Stomach (tissue), 4 donors: ENCODE results near the gene KLK14.

Source experiments
- POLR2A ChIP-seq, 4 donors: fragments of 450-650 bp; IDR thresholded peaks; one replicate each; pipeline ENCODE4 v1.6.1; 2016; ENCODE audit warnings: antibody characterized with exemption in 4 of 4, control low read depth in 2 of 4, mild to moderate bottlenecking in 1 of 4, moderate library complexity in 1 of 4
- POLR2AphosphoS5 ChIP-seq, 3 donors: sonication (generic); formaldehyde crosslinking; IDR thresholded peaks; one replicate each; pipeline ENCODE4 v1.6.1; 2016; ENCODE audit warnings: antibody characterized with exemption in 3 of 3
- TF ChIP-seq, protein P1 (sequence below), 7 experiments: fragments of 450-650 bp in 4 of 7; fragments of 200-600 bp in 3 of 7; sonication (generic) in 3 of 7; IDR thresholded peaks; one replicate each; pipeline ENCODE4 v1.5.1; 2016 to 2019; ENCODE audit warnings: antibody characterized with exemption in 7 of 7, control low read depth in 2 of 7, mild to moderate bottlenecking in 1 of 7

DNA sequence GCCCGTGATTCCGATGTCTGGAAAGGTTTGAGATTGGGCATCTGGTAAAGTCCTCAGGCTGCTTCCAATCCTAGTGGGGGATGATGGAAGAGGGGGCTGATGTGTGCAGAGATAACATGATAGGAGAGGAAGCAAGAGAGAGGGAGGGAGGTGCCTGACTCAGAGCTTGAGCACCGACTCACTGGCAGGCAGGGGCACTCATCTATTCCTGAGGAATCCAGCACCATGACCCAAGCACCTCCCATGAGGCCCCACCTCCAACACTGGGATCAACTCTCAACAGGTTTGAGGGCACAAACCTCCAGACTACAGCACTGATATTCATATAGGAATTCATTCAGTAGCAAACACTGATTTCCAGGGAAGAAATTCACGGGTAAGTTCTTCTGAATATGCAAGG is 36.4 kb upstream of the KLK14 start:
- TF ChIP-seq, protein P1, sequence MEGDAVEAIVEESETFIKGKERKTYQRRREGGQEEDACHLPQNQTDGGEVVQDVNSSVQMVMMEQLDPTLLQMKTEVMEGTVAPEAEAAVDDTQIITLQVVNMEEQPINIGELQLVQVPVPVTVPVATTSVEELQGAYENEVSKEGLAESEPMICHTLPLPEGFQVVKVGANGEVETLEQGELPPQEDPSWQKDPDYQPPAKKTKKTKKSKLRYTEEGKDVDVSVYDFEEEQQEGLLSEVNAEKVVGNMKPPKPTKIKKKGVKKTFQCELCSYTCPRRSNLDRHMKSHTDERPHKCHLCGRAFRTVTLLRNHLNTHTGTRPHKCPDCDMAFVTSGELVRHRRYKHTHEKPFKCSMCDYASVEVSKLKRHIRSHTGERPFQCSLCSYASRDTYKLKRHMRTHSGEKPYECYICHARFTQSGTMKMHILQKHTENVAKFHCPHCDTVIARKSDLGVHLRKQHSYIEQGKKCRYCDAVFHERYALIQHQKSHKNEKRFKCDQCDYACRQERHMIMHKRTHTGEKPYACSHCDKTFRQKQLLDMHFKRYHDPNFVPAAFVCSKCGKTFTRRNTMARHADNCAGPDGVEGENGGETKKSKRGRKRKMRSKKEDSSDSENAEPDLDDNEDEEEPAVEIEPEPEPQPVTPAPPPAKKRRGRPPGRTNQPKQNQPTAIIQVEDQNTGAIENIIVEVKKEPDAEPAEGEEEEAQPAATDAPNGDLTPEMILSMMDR (IDR thresholded peaks at IDR 0.05), result no peak
- TF ChIP-seq POLR2A (IDR thresholded peaks at IDR 0.05) (no peak), POLR2AphosphoS5 (IDR thresholded peaks at IDR 0.05) (no peak)
